HG02943 (cell line): Measurements from ENCODE around the gene TMEM203.

Experiments
- ATAC-seq: cut with Tn5 transposase; IDR thresholded peaks from one replicate; pipeline ENCODE4 v1.9.1; 2021; ENCODE audit warnings: mild to moderate bottlenecking, low read depth, moderate library complexity; ENCODE audit not compliant: unreplicated experiment

The TMEM203 gene

GRCh38 chr9:137198051-137198901 is 7.2 kb downstream of the TMEM203 start:
- ATAC-seq, result no peak

DNA sequence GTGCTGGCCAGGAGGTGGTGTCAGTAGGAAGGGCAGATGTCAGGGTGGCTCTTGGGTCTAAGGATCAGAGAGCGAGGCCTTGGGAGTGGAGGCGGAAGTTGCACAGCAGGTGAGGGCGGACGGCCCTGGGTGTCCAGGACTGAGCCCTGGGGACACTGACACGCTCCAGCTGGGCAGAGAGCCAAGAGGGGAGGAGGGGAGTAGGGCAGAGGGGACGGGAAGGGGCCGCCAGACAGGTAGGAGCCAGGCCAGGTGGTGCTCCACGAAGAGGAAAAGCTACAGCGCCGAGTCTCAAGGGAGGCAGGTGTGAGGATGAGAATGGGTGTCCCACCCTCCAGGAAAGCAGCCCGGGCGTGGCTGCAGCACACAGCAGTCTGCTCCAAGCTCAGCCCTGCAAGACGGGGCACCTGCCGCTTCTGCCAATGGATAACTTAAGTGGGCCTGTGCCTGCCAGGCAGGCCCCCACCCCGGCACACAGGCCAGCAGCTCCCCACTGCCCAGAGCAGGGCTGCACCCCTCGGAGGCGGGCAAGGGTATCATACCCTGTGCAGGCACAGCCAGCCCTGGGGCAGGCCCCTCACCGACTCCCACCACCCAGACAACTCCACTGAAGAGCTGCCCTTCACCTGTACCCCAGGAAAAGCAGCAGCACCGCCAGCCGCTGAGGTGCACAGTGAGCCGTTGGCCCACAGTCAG is 9.8 kb downstream of the TMEM203 start:
- ATAC-seq, result no peak

DNA sequence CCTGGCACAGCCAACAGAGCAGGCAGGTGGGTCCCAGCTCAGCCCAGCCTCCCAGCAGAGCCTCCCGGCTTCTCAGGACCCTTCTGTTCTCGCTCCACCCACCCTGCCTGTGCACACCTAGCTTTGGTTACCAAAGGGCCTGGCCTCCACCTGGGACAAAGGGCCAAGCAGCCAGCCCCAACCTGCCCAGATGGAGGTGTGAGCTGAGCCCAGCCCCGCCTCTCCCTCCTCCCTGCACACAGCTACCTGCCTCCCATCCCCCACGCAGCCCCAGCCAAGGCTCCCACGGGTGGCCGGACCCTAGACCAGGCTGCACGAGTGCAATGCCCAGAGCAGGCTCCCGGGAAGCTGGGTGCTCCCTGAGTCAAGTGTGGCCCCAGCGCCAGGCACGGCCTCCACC is 10.5 kb downstream of the TMEM203 start:
- no peak for ATAC-seq

- ATAC-seq, result no peak
Measured at GRCh38 chr9:137194388-137194787, 11.1 kb downstream of the TMEM203 start.

DNA sequence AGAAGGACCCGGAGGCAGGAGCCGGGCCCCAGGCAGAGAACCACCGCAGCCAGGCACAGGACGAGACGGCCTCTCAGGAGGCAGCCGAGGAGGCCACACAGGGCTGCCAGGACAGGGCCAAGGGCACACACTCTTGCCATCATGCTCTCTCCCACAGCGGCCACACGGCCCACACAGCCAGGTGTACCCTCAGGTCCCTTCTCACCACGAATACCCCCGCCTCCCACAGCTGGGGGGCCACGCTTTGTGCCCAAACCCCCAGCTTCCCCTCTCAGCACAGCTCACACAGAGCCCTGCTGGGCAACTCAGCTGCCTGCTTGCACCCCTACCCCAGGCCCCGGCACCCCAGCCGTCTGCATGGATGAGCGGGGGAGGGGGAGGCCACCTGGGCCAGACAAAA is 11.7 kb downstream of the TMEM203 start:
- no peak for ATAC-seq

DNA sequence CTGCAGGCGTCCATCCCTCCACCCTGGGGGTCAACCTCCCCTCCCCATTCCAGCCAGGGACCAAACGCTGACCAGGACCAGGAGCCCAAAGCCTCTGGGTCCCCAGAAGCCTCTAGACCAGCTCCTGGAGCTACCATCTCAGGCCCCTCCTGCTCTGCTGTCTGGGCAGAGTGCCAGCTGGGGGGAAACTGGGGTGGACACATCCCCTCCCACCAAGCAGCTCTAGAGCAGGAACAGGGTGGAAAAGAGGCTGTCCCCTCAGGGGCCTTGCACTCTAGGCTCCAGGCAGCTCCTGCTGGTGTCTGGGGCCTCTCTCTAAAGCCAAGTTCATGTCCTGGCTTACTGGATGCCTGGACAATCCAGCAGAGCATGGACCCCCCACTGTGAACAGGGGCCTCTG is 12.6 kb downstream of the TMEM203 start:
- no peak for ATAC-seq

DNA sequence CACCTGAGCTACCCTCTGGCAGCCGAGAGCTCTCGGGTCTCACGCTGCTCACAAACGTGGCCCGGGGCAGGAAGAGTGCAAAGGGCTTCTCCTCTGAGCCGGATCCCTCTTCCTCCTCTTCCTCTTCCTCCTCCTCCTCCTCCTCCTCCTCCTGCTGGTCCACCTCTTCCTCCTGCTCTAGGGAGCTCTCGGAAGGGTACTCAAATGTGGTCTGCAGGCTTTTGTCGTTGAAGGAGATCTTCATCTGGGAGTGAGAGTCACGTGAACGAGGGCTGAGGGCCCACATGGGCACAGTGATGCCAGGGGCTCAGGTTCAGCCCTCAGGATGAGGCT is 13.0 kb downstream of the TMEM203 start:
- no peak for ATAC-seq

- no peak for ATAC-seq
Measured at GRCh38 chr9:137191691-137192447, 13.6 kb downstream of the TMEM203 start.

- no peak for ATAC-seq
Measured at GRCh38 chr9:137191245-137191644, 14.2 kb downstream of the TMEM203 start.

GRCh38 chr9:137190315-137190856 is 15.1 kb downstream of the TMEM203 start:
- no peak for ATAC-seq

DNA sequence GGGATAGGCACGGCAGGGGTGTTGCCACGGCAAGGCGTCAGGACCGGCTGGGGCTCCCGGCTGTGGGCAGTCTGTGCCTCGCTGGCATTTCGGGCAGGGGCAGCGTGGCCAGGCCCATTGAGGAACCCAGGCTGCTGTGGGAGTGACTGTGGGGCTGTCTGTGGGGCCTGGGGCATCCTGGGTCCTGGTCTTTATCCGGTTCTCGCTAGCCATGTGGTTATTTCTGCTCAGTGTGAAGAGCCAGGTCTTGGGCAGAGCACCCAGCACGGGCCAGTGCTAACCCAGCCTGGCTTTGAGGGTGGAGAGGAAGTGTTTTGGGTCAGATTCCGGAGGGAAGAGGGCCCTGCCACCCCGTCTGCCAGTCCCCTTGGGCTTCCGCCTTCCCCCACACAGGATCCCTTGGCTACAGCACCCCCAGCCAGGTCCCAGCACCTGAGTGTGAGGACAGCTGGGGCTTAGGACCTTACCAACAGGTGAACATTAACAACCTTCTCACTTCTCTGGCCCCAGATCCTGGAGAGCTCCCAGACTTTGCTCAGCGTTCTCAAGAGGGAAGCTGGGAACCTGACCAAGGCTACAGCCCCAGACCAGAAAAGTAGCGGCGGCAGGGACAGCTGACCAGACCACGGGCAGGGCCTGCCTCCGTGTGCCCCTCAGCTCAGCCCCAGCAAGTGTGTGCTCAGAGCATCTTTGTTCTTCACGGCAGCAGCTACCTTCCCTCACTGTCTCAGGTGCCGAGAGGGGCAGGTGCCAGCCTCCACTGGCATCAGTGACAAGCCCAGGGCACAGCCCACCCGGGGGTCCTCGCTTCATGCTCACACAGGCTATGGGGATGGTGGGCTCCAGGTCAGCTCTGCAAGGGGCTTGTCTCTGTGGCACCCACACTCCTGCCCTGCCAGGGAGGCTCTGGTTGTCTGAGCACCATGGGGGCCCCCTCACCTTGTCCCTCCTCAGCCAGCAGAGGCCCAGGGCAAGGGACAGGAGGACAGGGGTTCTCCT is 15.9 kb downstream of the TMEM203 start:
- ATAC-seq, result no peak

DNA sequence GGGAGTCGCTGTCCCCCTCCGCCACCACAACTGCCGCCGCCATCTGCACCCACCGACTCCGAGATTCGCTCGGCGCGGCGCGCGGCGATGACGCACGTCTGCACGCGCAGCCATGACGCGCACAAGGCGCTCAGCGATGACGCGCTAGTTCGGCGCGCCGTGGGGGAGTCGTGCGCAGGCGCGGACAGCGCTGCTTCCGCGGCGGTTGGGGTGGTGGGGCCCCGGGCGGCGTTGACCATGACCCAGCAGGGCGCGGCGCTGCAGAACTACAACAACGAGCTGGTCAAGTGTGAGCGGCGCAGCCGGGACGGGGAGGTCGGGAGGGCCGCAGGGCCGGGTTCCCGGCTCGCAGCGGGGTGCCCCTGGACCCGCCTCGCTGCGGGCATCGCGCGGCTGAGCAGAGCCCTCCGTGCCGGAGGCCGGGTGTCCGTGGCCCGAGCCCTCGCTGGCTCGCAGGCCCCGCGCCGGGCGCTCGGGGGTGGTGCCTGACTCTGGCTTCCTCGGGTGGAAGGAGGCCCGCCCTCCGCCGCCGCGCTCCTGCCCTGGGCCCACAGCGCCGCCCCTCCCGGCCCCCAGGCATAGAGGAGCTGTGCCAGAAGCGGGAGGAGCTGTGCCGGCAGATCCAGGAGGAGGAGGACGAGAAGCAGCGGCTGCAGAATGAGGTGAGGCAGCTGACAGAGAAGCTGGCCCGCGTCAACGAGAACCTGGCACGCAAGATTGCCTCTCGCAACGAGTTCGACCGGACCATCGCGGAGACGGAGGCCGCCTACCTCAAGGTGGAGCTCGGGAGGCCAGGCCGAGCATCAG is 16.8 kb downstream of the TMEM203 start, which contains the start of the genes ANAPC2 and SSNA1:
Gene ANAPC2 (minus strand): TSS at position 71 of the 807 bp plus-strand sequence. CDS start 28 bp downstream, at position 43.
Gene SSNA1 (plus strand): TSS at position 187 of the 807 bp plus-strand sequence. CDS start 51 bp downstream, at position 238.
- ATAC-seq, result peak; percentile 63

GRCh38 chr9:137188086-137188489 is 17.4 kb downstream of the TMEM203 start:
- no peak for ATAC-seq

GRCh38 chr9:137187386-137187785 is 18.1 kb downstream of the TMEM203 start:
- no peak for ATAC-seq

DNA sequence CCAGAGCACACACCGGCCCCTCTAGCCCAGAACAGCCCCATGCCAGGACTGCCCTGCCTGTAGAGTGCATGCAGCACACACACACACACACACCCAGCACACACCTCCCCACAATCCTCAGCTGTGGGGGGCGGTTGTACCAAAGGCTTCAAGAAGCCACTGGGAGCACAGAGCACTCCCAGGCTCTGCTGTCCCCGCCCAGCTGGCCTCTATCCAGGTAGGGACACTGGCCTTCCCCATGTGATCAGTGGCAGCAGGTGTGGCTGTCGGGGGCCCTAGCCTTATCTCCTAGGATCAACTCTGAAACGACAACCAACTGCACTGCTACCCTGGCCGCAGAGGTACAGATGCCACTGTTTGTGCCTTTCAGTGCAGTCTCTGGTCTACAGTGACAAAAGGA is 19.1 kb downstream of the TMEM203 start:
- ATAC-seq, result no peak

GRCh38 chr9:137185921-137186320 is 19.5 kb downstream of the TMEM203 start:
- ATAC-seq, result no peak

DNA sequence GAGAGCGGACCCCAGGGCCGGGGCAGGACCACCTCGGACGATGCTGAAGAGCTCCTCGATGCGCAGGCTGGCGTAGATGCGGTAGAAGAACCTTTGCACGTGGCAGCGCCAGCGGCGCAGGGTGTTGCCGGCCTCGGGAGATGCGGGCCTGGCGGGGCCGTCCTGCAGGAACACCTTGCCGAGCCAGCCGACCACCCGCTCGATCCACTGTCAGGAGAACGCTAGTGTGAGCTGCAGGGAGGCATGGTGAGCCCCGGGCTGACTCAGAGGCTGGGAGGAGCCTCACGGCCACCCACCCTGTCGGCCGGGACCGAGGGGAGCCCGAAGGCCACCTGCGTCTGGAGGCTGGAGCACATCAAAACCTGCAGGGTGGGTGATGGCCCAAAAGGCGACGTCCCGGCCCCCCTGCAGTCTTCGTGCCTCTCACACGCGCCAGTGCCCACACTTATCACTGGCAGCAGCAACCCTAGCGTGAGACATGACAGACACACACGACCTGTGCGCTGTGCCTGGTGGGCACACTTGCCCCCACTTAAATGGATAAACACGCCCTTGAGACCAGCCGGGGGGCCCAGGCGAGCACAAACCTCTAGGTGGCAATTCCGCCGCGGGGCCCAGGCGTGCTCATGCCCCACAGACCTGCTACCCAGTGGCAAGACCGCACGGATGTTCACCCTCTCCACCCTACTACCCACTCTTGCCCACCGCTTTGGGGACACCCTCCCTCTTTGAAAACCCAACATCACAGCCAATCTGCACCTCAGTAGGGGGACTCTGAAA is 20.4 kb downstream of the TMEM203 start:
- ATAC-seq, result no peak

- ATAC-seq, result no peak
Measured at GRCh38 chr9:137183980-137184595, 21.4 kb downstream of the TMEM203 start.
